ENCODE measurements around the gene NMNAT2. TPM values are rescaled to one million over a fixed set of nuclear protein-coding genes. Genes with fewer than 3 reads are reported as not detected.

Gene NMNAT2
- total RNA-seq, 2 experiments from 2014 or later = not detected

GRCh38 chr1:183361081-183361480 lies 57.1 kb downstream of the NMNAT2 start:
- Histone ChIP-seq H3K79me2 (ENCODE audit: insufficient read depth, low read depth, low read length) (no peaks in the 10 kb centered on the region), H3K4me2 (ENCODE audit: low read length) (no peak overlapping the region), H3K36me3 (ENCODE audit: insufficient read depth, low read length) (no peaks in the 10 kb centered on the region), H3K27ac (ENCODE audit: low read depth, low read length, poor library complexity, severe bottlenecking) (no peak overlapping the region), H2AFZ (ENCODE audit: low read length) (no peak overlapping the region), H3K9me3 (ENCODE audit: low read length) (no peaks in the 10 kb centered on the region), H3K9me2 (ENCODE audit: insufficient read depth, low read length) (no peaks in the 10 kb centered on the region), H4K20me1 (ENCODE audit: insufficient read depth, low read length) (no peaks in the 10 kb centered on the region), H3K4me3 (ENCODE audit: low read depth, low read length, poor library complexity, severe bottlenecking) (no peak overlapping the region), H3K4me1 (ENCODE audit: insufficient read depth, low read length, poor library complexity, severe bottlenecking) (no peaks in the 10 kb centered on the region)
- CTCF ChIA-PET (ENCODE audit: unreplicated experiment) = no interaction called here
- no peak for DNase-seq (ENCODE audit: low spot score)
- POLR2A ChIA-PET = no interaction called here
- no TSS peak for BruUV-seq (replicated peaks)
- intact Hi-C loops (cut with micrococcal nuclease; ENCODE audit: unreplicated experiment) = no loop called here
- TF ChIP-seq CTCF (conservative IDR thresholded peaks at IDR 0.05; ENCODE audit: low read length) (no peak), EZH2phosphoT487 (IDR thresholded peaks at IDR 0.05; ENCODE audit: borderline replicate concordance, low read depth, low read length) (no peak)

GRCh38 chr1:183360473-183360872 lies 57.7 kb downstream of the NMNAT2 start:
- no TSS peak for BruUV-seq (replicated peaks)
- Histone ChIP-seq H3K27ac (ENCODE audit: low read depth, low read length, poor library complexity, severe bottlenecking) (no peak overlapping the region), H3K9me3 (ENCODE audit: low read length) (no peaks in the 10 kb centered on the region), H3K9me2 (ENCODE audit: insufficient read depth, low read length) (no peaks in the 10 kb centered on the region), H3K4me1 (ENCODE audit: insufficient read depth, low read length, poor library complexity, severe bottlenecking) (no peaks in the 10 kb centered on the region), H3K4me3 (ENCODE audit: low read depth, low read length, poor library complexity, severe bottlenecking) (no peak overlapping the region), H3K4me2 (ENCODE audit: low read length) (no peak overlapping the region), H3K79me2 (ENCODE audit: insufficient read depth, low read depth, low read length) (no peaks in the 10 kb centered on the region), H3K36me3 (ENCODE audit: insufficient read depth, low read length) (no peaks in the 10 kb centered on the region), H4K20me1 (ENCODE audit: insufficient read depth, low read length) (no peaks in the 10 kb centered on the region), H2AFZ (ENCODE audit: low read length) (no peak overlapping the region)
- ChIA-PET CTCF (ENCODE audit: unreplicated experiment) (no interaction called here), POLR2A (no interaction called here)
- intact Hi-C loops (cut with micrococcal nuclease; ENCODE audit: unreplicated experiment) = no loop called here
- no peak for DNase-seq (ENCODE audit: low spot score)
- TF ChIP-seq CTCF (conservative IDR thresholded peaks at IDR 0.05; ENCODE audit: low read length) (no peak), EZH2phosphoT487 (IDR thresholded peaks at IDR 0.05; ENCODE audit: borderline replicate concordance, low read depth, low read length) (no peak)

DNA sequence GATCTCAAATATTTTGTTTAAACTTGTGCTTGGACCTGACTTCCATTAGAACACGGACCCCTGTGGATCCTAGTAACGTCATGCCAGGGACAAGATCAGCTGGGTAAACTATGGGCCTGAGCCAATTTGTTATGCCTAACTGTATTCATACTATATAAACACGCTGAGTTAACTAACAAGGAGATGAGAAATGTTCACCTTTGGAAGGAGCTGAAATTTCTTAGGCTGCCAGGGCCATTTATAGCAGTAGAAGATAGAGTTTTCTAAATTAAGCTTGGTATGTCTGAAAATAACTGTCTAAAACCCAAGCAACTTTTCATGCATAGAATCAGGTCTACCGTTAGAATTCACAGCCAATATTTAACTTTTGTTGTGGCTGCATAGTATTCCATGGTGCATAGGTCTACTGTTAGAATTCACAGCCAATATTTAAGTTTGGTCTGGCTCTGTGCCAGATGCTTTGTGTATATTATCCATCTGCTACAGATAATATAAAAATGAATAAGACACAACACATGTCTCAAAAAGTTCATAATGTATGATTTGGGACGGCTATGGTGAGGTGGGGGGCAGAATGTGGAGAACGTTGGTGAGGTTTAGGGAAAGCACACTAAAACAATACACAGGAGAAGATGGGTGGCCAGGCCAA lies 61.5 kb downstream of the NMNAT2 start:
- Histone ChIP-seq H3K36me3 (ENCODE audit: insufficient read depth, low read length) (no peaks in the 10 kb centered on the region), H3K4me3 (ENCODE audit: low read depth, low read length, poor library complexity, severe bottlenecking) (no peak overlapping the region), H3K79me2 (ENCODE audit: insufficient read depth, low read depth, low read length) (no peaks in the 10 kb centered on the region), H2AFZ (ENCODE audit: low read length) (no peak overlapping the region), H3K27ac (ENCODE audit: low read depth, low read length, poor library complexity, severe bottlenecking) (no peak overlapping the region), H4K20me1 (ENCODE audit: insufficient read depth, low read length) (no peaks in the 10 kb centered on the region), H3K9me2 (ENCODE audit: insufficient read depth, low read length) (no peaks in the 10 kb centered on the region), H3K4me2 (ENCODE audit: low read length) (no peak overlapping the region), H3K9me3 (ENCODE audit: low read length) (no peaks in the 10 kb centered on the region), H3K4me1 (ENCODE audit: insufficient read depth, low read length, poor library complexity, severe bottlenecking) (no peaks in the 10 kb centered on the region)
- no TSS peak for BruUV-seq (replicated peaks)
- no peak for TF ChIP-seq EZH2phosphoT487 (IDR thresholded peaks at IDR 0.05; ENCODE audit: borderline replicate concordance, low read depth, low read length)
- no peak for TF ChIP-seq CTCF (conservative IDR thresholded peaks at IDR 0.05; ENCODE audit: low read length)
- intact Hi-C loops (cut with micrococcal nuclease; ENCODE audit: unreplicated experiment) = no loop called here
- DNase-seq (ENCODE audit: low spot score) = no peak
- CTCF ChIA-PET (ENCODE audit: unreplicated experiment) = interaction anchor here (0.5 kb wide), 1 partner anchor 16 kb away, joined by 3 read pairs; no protein-coding TSS in a partner anchor
- POLR2A ChIA-PET = interaction anchor here (0.5 to 0.7 kb wide), 3 partner anchors 14 to 356 kb away, joined by 3 to 5 read pairs (median 3); no protein-coding TSS in a partner anchor

Measured in OCI-LY7 (cell line).